Lower leg skin (tissue), 4 donors: ENCODE data around the gene HS2ST1. TPM values are rescaled to one million over a fixed set of nuclear protein-coding genes. Genes with fewer than 3 reads are reported as not detected.
"Not testable (repeated sequence)": the region's sequence is repeated elsewhere in the genome, so short reads cannot be mapped to it uniquely, and the experiment has no call there.

Experiments
- DNase-seq, 2 donors: peaks; one replicate each; pipeline ENCODE4 v3.0.0-alpha.2; 2019; ENCODE audit warnings: low spot score in 2 of 2
- H3K4me3 ChIP-seq: fragments of 200-600 bp; sonication (generic); 2 replicates; pipeline ENCODE4 v1.5.1; 2017; ENCODE audit warnings: mild to moderate bottlenecking, low read depth; ENCODE audit not compliant: poor library complexity, severe bottlenecking
- POLR2A ChIP-seq, 2 donors: fragments of 450-650 bp; IDR thresholded peaks; one replicate each; pipeline ENCODE4 v1.6.1; 2016 to 2017; ENCODE audit warnings: antibody characterized with exemption in 2 of 2, mild to moderate bottlenecking in 1 of 2, moderate library complexity in 1 of 2
- WGBS, 2 donors: methylation state at CpG; one replicate each; pipeline ENCODE4 v1.1.5; 2018; 5-methylcytosine and 5-hydroxymethylcytosine counted together
- intact Hi-C: fragments of 100-400 bp; cut with DNase I; formaldehyde crosslinking; loops from one replicate; pipeline ENCODE4 v1.15.0; 2023; ENCODE audit warnings: low total_unique reads
- total RNA-seq, 4 donors: library from RNA; depleted of rRNA; stranded (reverse); fragments of >200 nt; gene quantifications; one replicate each; pipeline ENCODE4 v1.1.0, GENCODE V29; 2016
- TF ChIP-seq, protein P1 (sequence below), 3 donors: fragments of 450-650 bp; IDR thresholded peaks; one replicate each; pipeline ENCODE4 v1.5.1; 2016; ENCODE audit warnings: antibody characterized with exemption in 3 of 3, mild to moderate bottlenecking in 3 of 3, moderate library complexity in 2 of 3

The HS2ST1 gene
- total RNA-seq, 4 donors from 2014 or later, result 9.0 to 11.8 (median 10.7) TPM

GRCh38 chr1:87017998-87018672 is 103.7 kb downstream of the HS2ST1 start:
- 36 to 48% methylated on average over 4 of the region's 4 CpGs for WGBS, 2 donors
- no peak for TF ChIP-seq POLR2A (IDR thresholded peaks at IDR 0.05)
- TF ChIP-seq, protein P1, sequence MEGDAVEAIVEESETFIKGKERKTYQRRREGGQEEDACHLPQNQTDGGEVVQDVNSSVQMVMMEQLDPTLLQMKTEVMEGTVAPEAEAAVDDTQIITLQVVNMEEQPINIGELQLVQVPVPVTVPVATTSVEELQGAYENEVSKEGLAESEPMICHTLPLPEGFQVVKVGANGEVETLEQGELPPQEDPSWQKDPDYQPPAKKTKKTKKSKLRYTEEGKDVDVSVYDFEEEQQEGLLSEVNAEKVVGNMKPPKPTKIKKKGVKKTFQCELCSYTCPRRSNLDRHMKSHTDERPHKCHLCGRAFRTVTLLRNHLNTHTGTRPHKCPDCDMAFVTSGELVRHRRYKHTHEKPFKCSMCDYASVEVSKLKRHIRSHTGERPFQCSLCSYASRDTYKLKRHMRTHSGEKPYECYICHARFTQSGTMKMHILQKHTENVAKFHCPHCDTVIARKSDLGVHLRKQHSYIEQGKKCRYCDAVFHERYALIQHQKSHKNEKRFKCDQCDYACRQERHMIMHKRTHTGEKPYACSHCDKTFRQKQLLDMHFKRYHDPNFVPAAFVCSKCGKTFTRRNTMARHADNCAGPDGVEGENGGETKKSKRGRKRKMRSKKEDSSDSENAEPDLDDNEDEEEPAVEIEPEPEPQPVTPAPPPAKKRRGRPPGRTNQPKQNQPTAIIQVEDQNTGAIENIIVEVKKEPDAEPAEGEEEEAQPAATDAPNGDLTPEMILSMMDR (IDR thresholded peaks at IDR 0.05), result no peak
- H3K4me3 ChIP-seq, result no peak overlapping the region
- intact Hi-C loops, result no loop called here
- DNase-seq, result no peak

GRCh38 chr1:87023326-87023725 is 108.9 kb downstream of the HS2ST1 start:
- intact Hi-C loops, result no loop called here
- H3K4me3 ChIP-seq, result no peak overlapping the region
- no peak for DNase-seq
- WGBS, 2 donors, result 0 to 98% methylated on average over 1 of the region's 1 CpG
- no peak for TF ChIP-seq POLR2A (IDR thresholded peaks at IDR 0.05)
- TF ChIP-seq, protein P1 (IDR thresholded peaks at IDR 0.05), result no peak

GRCh38 chr1:87024936-87025540 is 110.6 kb downstream of the HS2ST1 start:
- no peak for DNase-seq
- 79 to 83% methylated on average over 2 of the region's 2 CpGs for WGBS, 2 donors
- no peak overlapping the region for H3K4me3 ChIP-seq
- TF ChIP-seq POLR2A (IDR thresholded peaks at IDR 0.05), result no peak
- TF ChIP-seq, protein P1 (IDR thresholded peaks at IDR 0.05), result no peak
- intact Hi-C loops, result no loop called here

DNA sequence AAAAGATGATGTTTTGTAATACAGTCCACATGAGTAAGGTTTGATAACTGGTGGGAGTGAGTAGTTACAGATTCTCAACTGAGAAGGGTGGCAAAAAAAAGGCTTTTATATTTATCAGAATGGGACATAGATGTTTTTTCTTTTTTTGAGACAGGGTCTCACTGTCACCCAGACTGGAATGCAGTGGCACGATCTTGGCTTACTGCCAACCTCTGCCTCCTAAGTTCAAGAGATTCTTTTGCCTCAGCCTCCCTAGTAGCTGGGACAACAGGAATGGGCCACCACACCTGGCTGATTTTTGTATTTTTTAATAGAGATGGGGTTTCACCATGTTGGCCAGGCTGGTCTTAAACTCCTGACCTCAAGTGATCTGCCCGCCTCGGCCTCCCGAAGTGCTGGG is 113.1 kb downstream of the HS2ST1 start:
- DNase-seq, result not testable (repeated sequence)

GRCh38 chr1:87028576-87028975 is 114.1 kb downstream of the HS2ST1 start:
- no peak for DNase-seq
- 74 to 88% methylated on average over 2 of the region's 2 CpGs for WGBS, 2 donors
- intact Hi-C loops, result no loop called here
- no peak for TF ChIP-seq POLR2A (IDR thresholded peaks at IDR 0.05)
- TF ChIP-seq, protein P1 (IDR thresholded peaks at IDR 0.05), result no peak
- H3K4me3 ChIP-seq, result no peak overlapping the region

More for the DNA sequence above, 113.1 kb downstream of the HS2ST1 start:
- H3K4me3 ChIP-seq, intact Hi-C loops: not testable (repeated sequence)
- WGBS, 2 donors, result 65 to 68% methylated on average over 4 of the region's 4 CpGs

DNA sequence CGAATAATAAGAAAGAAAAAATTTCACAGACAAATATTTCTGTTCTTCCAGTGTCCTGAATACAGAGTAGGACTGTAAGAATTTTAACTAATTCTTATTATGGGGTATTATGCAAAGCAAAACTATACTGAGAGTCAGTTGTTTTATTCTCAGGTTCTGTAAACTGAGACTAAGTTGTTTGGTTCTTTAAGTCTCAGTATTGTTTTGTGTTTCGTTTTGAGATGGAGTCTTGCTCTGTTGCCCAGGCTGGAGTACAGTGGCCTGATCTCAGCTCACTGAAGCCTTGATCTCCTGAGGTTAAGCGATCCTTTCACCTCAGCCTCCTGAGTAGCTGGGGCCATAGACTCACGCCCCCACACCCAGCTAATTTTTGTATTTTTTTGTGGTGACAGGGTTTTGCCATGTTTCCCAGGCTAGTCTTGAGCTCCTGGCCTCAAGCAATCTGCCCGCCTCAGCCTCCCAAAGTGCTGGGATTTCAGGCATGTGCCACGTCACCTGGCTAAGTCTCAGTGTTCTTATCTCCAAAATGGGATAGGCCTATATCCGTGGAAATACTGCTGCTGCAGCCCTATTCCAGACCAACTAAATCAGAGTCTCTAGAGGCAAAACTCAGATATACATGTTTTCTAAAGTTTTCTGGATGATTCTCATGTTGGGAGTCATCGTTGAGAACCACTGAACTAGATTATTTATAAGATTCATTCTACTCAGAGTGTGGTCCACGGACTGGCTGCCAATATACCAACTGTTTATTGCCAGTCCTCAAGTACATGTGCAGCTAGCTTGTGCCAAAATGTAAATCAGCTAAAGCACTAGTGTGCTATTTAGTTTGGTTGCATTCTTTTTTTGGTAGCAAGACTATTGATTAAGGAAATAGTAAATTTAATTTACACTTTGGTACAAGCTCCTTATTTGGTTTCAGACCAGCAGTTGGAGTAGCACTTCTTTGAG is 116.6 kb downstream of the HS2ST1 start:
- WGBS, 2 donors, result 84 to 87% methylated on average over 9 of the region's 9 CpGs
- intact Hi-C loops, result no loop called here

More for the DNA sequence above, 116.6 kb downstream of the HS2ST1 start:
- TF ChIP-seq POLR2A (IDR thresholded peaks at IDR 0.05), result no peak
- TF ChIP-seq, protein P1 (IDR thresholded peaks at IDR 0.05), result no peak
- H3K4me3 ChIP-seq, result no peak overlapping the region
- DNase-seq, result no peak
